ENCODE data around the gene MOK. TPM values are rescaled to one million over a fixed set of nuclear protein-coding genes. Genes with fewer than 3 reads are reported as not detected.
A peak's percentile ranks its signal among the peaks of the same experiment; 100 is the strongest.

MOK gene
- total RNA-seq, 1 donor from 2014 or later = 14.2 TPM

- H3K27ac ChIP-seq = peak overlapping the region; percentile 73
- no peaks in the 10 kb centered on the region for H3K9me3 ChIP-seq
- DNase-seq (ENCODE audit: extremely low spot score in 2 of 2) = no peak
- peaks cover 9% of the 10 kb centered on the region for H3K4me1 ChIP-seq
- H3K36me3 ChIP-seq = no peaks in the 10 kb centered on the region
- TF ChIP-seq POLR2A (IDR thresholded peaks at IDR 0.05) (no peak), CTCF (IDR thresholded peaks at IDR 0.05) (no peak), POLR2AphosphoS5 (IDR thresholded peaks at IDR 0.05; ENCODE audit: insufficient read depth in 1 of 2, low read depth in 1 of 2) (no peak)
- no peak overlapping the region for H3K4me3 ChIP-seq
- intact Hi-C loops (cut with DNase I) = no loop called here
- H3K27me3 ChIP-seq = no peaks in the 10 kb centered on the region
Observed at GRCh38 chr14:102255401-102256190, 49.4 kb downstream of the MOK start.

GRCh38 chr14:102252834-102253801, 51.8 kb downstream of the MOK start:
- no peak for TF ChIP-seq CTCF (IDR thresholded peaks at IDR 0.05)
- no peak for TF ChIP-seq POLR2A (IDR thresholded peaks at IDR 0.05)
- TF ChIP-seq POLR2AphosphoS5 (IDR thresholded peaks at IDR 0.05; ENCODE audit: insufficient read depth in 1 of 2, low read depth in 1 of 2) = no peak
- Histone ChIP-seq H3K36me3 (no peaks in the 10 kb centered on the region), H3K27ac (no peak overlapping the region), H3K9me3 (no peaks in the 10 kb centered on the region), H3K4me3 (no peak overlapping the region), H3K27me3 (no peaks in the 10 kb centered on the region), H3K4me1 (peaks cover 9% of the 10 kb centered on the region)
- intact Hi-C loops (cut with DNase I) = no loop called here
- no peak for DNase-seq (ENCODE audit: extremely low spot score in 2 of 2)

GRCh38 chr14:102251161-102251560, 53.8 kb downstream of the MOK start:
- no peaks in the 10 kb centered on the region for H3K9me3 ChIP-seq
- no peaks in the 10 kb centered on the region for H3K27me3 ChIP-seq
- TF ChIP-seq POLR2A (IDR thresholded peaks at IDR 0.05) = no peak
- no peak for TF ChIP-seq POLR2AphosphoS5 (IDR thresholded peaks at IDR 0.05; ENCODE audit: insufficient read depth in 1 of 2, low read depth in 1 of 2)
- no peak for TF ChIP-seq CTCF (IDR thresholded peaks at IDR 0.05)
- intact Hi-C loops (cut with DNase I) = no loop called here
- DNase-seq (ENCODE audit: extremely low spot score in 2 of 2) = no peak
- H3K4me1 ChIP-seq = peaks cover 9% of the 10 kb centered on the region
- no peak overlapping the region for H3K27ac ChIP-seq
- no peak overlapping the region for H3K4me3 ChIP-seq
- H3K36me3 ChIP-seq = no peaks in the 10 kb centered on the region

GRCh38 chr14:102250636-102251035, 54.3 kb downstream of the MOK start:
- no peaks in the 10 kb centered on the region for H3K36me3 ChIP-seq
- DNase-seq (ENCODE audit: extremely low spot score in 2 of 2) = no peak
- H3K4me1 ChIP-seq = peaks cover 8% of the 10 kb centered on the region
- H3K9me3 ChIP-seq = no peaks in the 10 kb centered on the region
- H3K4me3 ChIP-seq = no peak overlapping the region
- H3K27me3 ChIP-seq = no peaks in the 10 kb centered on the region
- no peak for TF ChIP-seq POLR2A (IDR thresholded peaks at IDR 0.05)
- TF ChIP-seq POLR2AphosphoS5 (IDR thresholded peaks at IDR 0.05; ENCODE audit: insufficient read depth in 1 of 2, low read depth in 1 of 2) = no peak
- no peak for TF ChIP-seq CTCF (IDR thresholded peaks at IDR 0.05)
- intact Hi-C loops (cut with DNase I) = no loop called here
- H3K27ac ChIP-seq = no peak overlapping the region

Measured in vagina (tissue), 2 donors.